ENCODE data around the gene CXCL8. TPM values are rescaled to one million over a fixed set of nuclear protein-coding genes. Genes with fewer than 3 reads are reported as not detected.

The CXCL8 gene
- total RNA-seq, 3 donors from 2014 or later (not counting 1 experiment from before 2014, with no cell fraction given): 59.5 to 460 (median 81.1) TPM

DNA sequence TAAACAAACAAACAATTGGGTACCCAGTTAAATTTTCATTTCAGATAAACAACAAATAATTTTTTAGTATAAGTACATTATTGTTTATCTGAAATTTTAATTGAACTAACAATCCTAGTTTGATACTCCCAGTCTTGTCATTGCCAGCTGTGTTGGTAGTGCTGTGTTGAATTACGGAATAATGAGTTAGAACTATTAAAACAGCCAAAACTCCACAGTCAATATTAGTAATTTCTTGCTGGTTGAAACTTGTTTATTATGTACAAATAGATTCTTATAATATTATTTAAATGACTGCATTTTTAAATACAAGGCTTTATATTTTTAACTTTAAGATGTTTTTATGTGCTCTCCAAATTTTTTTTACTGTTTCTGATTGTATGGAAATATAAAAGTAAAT, 2.9 kb downstream of the CXCL8 start:
- Mint-ChIP-seq H3K36me3 (no peaks in the 10 kb centered on the region), H3K9me3 (peaks cover 2 to 3% of the 10 kb centered on the region in 2 donors), H3K27me3 (ENCODE audit: low read depth in 2 of 2) (no peaks in the 10 kb centered on the region), H3K4me1 (no peaks in the 10 kb centered on the region), H3K4me3 (no peak overlapping the region), H3K27ac (no peak overlapping the region)
- intact Hi-C loops (cut with micrococcal nuclease): no loop called here
- TF ChIP-seq, protein P1, sequence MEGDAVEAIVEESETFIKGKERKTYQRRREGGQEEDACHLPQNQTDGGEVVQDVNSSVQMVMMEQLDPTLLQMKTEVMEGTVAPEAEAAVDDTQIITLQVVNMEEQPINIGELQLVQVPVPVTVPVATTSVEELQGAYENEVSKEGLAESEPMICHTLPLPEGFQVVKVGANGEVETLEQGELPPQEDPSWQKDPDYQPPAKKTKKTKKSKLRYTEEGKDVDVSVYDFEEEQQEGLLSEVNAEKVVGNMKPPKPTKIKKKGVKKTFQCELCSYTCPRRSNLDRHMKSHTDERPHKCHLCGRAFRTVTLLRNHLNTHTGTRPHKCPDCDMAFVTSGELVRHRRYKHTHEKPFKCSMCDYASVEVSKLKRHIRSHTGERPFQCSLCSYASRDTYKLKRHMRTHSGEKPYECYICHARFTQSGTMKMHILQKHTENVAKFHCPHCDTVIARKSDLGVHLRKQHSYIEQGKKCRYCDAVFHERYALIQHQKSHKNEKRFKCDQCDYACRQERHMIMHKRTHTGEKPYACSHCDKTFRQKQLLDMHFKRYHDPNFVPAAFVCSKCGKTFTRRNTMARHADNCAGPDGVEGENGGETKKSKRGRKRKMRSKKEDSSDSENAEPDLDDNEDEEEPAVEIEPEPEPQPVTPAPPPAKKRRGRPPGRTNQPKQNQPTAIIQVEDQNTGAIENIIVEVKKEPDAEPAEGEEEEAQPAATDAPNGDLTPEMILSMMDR (IDR thresholded peaks at IDR 0.05): no peak
- ATAC-seq (no peak), DNase-seq (no peak)
- no peaks in the 10 kb centered on the region for H3K9me3 ChIP-seq (ENCODE audit: control insufficient read depth, insufficient read depth, low read length)
- WGBS (ENCODE audit: insufficient coverage): no CpG with 5 or more reads among the region's 1 CpG
- no peak overlapping the region for H3K4me3 ChIP-seq (ENCODE audit: low read length)
- H3K36me3 ChIP-seq (ENCODE audit: control insufficient read depth, insufficient read depth, low read length): no peaks in the 10 kb centered on the region
- no peaks in the 10 kb centered on the region for H3K27me3 ChIP-seq (ENCODE audit: control insufficient read depth, insufficient read depth, low read length)
- no peak overlapping the region for H3K27ac ChIP-seq (ENCODE audit: low read length)
- no peaks in the 10 kb centered on the region for H3K4me1 ChIP-seq (ENCODE audit: control insufficient read depth, insufficient read depth, low read length)

DNA sequence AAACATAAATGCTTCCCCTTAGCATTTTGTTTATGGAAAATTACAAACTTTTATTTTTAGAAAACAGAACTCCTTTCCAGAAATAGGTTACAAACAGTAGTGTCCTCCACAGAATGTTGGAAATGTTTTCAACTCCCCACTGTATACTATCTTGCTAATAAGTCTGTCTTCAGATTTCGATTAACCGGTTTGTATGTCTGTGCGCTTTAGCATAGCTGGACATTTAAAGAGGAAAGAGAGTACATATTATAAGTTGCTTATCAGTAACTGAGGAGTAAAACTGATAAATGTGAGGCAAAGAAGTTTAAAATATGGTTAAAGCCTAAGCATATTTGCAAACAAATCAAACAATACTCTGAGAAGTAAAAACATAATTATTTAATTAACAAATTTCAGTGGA, 3.4 kb downstream of the CXCL8 start:
- no peaks in the 10 kb centered on the region for H3K4me1 ChIP-seq (ENCODE audit: control insufficient read depth, insufficient read depth, low read length)
- ATAC-seq (no peak), DNase-seq (no peak)
- no peak overlapping the region for H3K4me3 Mint-ChIP-seq
- H3K9me3 ChIP-seq (ENCODE audit: control insufficient read depth, insufficient read depth, low read length): no peaks in the 10 kb centered on the region
- intact Hi-C loops (cut with micrococcal nuclease): no loop called here
- no peak overlapping the region for H3K27ac ChIP-seq (ENCODE audit: low read length)
- no peaks in the 10 kb centered on the region for H3K4me1 Mint-ChIP-seq
- TF ChIP-seq, protein P1 (IDR thresholded peaks at IDR 0.05): no peak
- H3K27ac Mint-ChIP-seq: no peak overlapping the region
- H3K9me3 Mint-ChIP-seq: peaks cover 2 to 3% of the 10 kb centered on the region in 2 donors
- no peak overlapping the region for H3K4me3 ChIP-seq (ENCODE audit: low read length)
- H3K36me3 ChIP-seq (ENCODE audit: control insufficient read depth, insufficient read depth, low read length): no peaks in the 10 kb centered on the region
- H3K27me3 ChIP-seq (ENCODE audit: control insufficient read depth, insufficient read depth, low read length): no peaks in the 10 kb centered on the region
- 83% methylated on average over 3 of the region's 3 CpGs for WGBS (ENCODE audit: insufficient coverage)
- H3K36me3 Mint-ChIP-seq: no peaks in the 10 kb centered on the region
- H3K27me3 Mint-ChIP-seq (ENCODE audit: low read depth in 2 of 2): no peaks in the 10 kb centered on the region

DNA sequence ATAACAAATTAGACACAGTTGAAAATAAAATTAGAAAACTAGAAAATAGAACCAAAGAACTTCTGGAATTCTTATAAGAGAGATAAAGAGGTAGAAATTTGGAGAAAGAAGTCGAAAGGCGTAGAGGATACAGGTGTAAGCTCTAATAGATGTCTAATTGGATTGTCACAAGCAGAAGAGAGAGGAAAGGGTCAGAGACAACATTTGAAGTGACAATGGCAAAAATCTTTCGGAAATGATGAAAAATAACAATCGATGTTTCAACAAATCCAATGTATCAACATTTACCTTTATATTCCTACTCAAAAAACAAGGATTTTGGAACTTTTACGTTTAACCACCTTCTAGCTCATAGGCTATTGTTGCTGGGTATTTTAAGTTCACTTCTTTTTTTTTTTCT, 3.8 kb downstream of the CXCL8 start:
- Mint-ChIP-seq H3K27ac (no peak overlapping the region), H3K4me3 (no peak overlapping the region), H3K4me1 (no peaks in the 10 kb centered on the region), H3K9me3 (peaks cover 2 to 3% of the 10 kb centered on the region in 2 donors), H3K36me3 (no peaks in the 10 kb centered on the region), H3K27me3 (ENCODE audit: low read depth in 2 of 2) (no peaks in the 10 kb centered on the region)
- Histone ChIP-seq H3K9me3 (ENCODE audit: control insufficient read depth, insufficient read depth, low read length) (no peaks in the 10 kb centered on the region), H3K27ac (ENCODE audit: low read length) (no peak overlapping the region), H3K4me1 (ENCODE audit: control insufficient read depth, insufficient read depth, low read length) (no peaks in the 10 kb centered on the region), H3K27me3 (ENCODE audit: control insufficient read depth, insufficient read depth, low read length) (no peaks in the 10 kb centered on the region), H3K36me3 (ENCODE audit: control insufficient read depth, insufficient read depth, low read length) (no peaks in the 10 kb centered on the region), H3K4me3 (ENCODE audit: low read length) (no peak overlapping the region)
- intact Hi-C loops (cut with micrococcal nuclease): no loop called here
- TF ChIP-seq, protein P1 (IDR thresholded peaks at IDR 0.05): no peak
- no peak for ATAC-seq
- DNase-seq: no peak
- 88% methylated on average over 3 of the region's 5 CpGs for WGBS (ENCODE audit: insufficient coverage)

DNA sequence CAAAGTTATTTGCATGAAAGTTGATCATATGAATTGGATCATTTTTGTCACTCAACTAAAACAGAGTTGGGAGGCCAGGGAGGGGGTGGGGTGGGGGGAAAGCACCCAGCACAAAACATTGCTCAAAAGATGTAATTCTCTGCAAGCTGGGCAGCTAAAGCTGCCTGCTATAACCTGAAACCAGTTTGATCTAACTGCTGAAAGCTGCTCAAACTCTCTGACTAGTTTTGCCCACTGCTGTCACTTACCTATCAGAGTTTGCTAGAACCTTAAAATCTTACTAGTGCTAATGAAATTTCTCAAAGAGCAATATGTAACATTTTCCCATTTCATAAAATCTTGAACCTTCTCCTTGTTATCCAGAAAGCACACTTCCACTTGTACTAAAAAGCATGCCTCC, 10.4 kb downstream of the CXCL8 start:
- Histone ChIP-seq H3K36me3 (ENCODE audit: control insufficient read depth, insufficient read depth, low read length) (no peaks in the 10 kb centered on the region), H3K4me1 (ENCODE audit: control insufficient read depth, insufficient read depth, low read length) (no peaks in the 10 kb centered on the region), H3K27me3 (ENCODE audit: control insufficient read depth, insufficient read depth, low read length) (no peaks in the 10 kb centered on the region), H3K9me3 (ENCODE audit: control insufficient read depth, insufficient read depth, low read length) (no peaks in the 10 kb centered on the region), H3K4me3 (ENCODE audit: low read length) (no peak overlapping the region), H3K27ac (ENCODE audit: low read length) (no peak overlapping the region)
- H3K9me3 Mint-ChIP-seq: peaks cover 2 to 5% of the 10 kb centered on the region in 2 donors
- TF ChIP-seq, protein P1 (IDR thresholded peaks at IDR 0.05): no peak
- intact Hi-C loops (cut with micrococcal nuclease): no loop called here
- H3K27ac Mint-ChIP-seq: no peak overlapping the region
- H3K27me3 Mint-ChIP-seq (ENCODE audit: low read depth in 2 of 2): no peaks in the 10 kb centered on the region
- no peak overlapping the region for H3K4me3 Mint-ChIP-seq
- DNase-seq (no peak), ATAC-seq (no peak)
- H3K36me3 Mint-ChIP-seq: no peaks in the 10 kb centered on the region
- H3K4me1 Mint-ChIP-seq: no peaks in the 10 kb centered on the region
